Adipocyte (in vitro differentiated cells): ENCODE data around the gene MAP3K4.

Source experiments
- DNase-seq: peaks from one replicate; pipeline ENCODE4 v3.0.0-alpha.2; 2015; ENCODE audit warnings: low read depth
- H3K27me3 ChIP-seq: replicated peaks from 2 replicates; pipeline ENCODE4 v1.7.0; 2013; ENCODE audit warnings: mild to moderate bottlenecking, low read length, moderate library complexity; ENCODE audit not compliant: control insufficient read depth, insufficient read depth
- H3K36me3 ChIP-seq: 2 replicates; pipeline ENCODE4 v1.7.0; 2013; ENCODE audit warnings: low read length, mild to moderate bottlenecking, moderate library complexity; ENCODE audit not compliant: control insufficient read depth, insufficient read depth, severe bottlenecking
- H3K4me1 ChIP-seq: 2 replicates; pipeline ENCODE4 v1.7.0; 2013; ENCODE audit warnings: mild to moderate bottlenecking, low read length, moderate library complexity; ENCODE audit not compliant: control insufficient read depth, insufficient read depth
- H3K4me3 ChIP-seq: 2 replicates; pipeline ENCODE4 v1.7.0; 2013; ENCODE audit warnings: mild to moderate bottlenecking, low read length, moderate library complexity
- H3K9ac ChIP-seq: 2 replicates; pipeline ENCODE4 v1.7.0; 2013; ENCODE audit warnings: mild to moderate bottlenecking, low read length, moderate library complexity
- H3K9me3 ChIP-seq: 2 replicates; pipeline ENCODE4 v1.7.0; 2013; ENCODE audit warnings: mild to moderate bottlenecking, low read length, moderate library complexity; ENCODE audit not compliant: control insufficient read depth

Gene MAP3K4

GRCh38 chr6:161024364-161024920 is 32.9 kb downstream of the MAP3K4 start:
- Histone ChIP-seq H3K9ac (no peak overlapping the region), H3K27me3 (no peaks in the 10 kb centered on the region), H3K36me3 (no peaks in the 10 kb centered on the region), H3K4me1 (peaks cover 9% of the 10 kb centered on the region), H3K9me3 (no peaks in the 10 kb centered on the region), H3K4me3 (no peak overlapping the region)
- DNase-seq, result no peak

GRCh38 chr6:161027385-161027784 is 35.8 kb downstream of the MAP3K4 start:
- H3K4me1 ChIP-seq, result peaks cover 28% of the 10 kb centered on the region
- H3K9ac ChIP-seq, result no peak overlapping the region
- no peaks in the 10 kb centered on the region for H3K9me3 ChIP-seq
- H3K36me3 ChIP-seq, result no peaks in the 10 kb centered on the region
- no peak overlapping the region for H3K4me3 ChIP-seq
- no peaks in the 10 kb centered on the region for H3K27me3 ChIP-seq
- DNase-seq, result peak; percentile 16

GRCh38 chr6:161029195-161029809 is 37.7 kb downstream of the MAP3K4 start:
- Histone ChIP-seq H3K27me3 (no peaks in the 10 kb centered on the region), H3K9ac (no peak overlapping the region), H3K4me3 (peak overlapping the region; percentile 18), H3K36me3 (no peaks in the 10 kb centered on the region), H3K4me1 (peaks cover 23% of the 10 kb centered on the region), H3K9me3 (no peaks in the 10 kb centered on the region)
- peak; percentile 72 for DNase-seq

- Histone ChIP-seq H3K9ac (no peak overlapping the region), H3K4me1 (peaks cover 23% of the 10 kb centered on the region), H3K36me3 (no peaks in the 10 kb centered on the region), H3K27me3 (no peaks in the 10 kb centered on the region), H3K9me3 (no peaks in the 10 kb centered on the region), H3K4me3 (no peak overlapping the region)
- peak; percentile 57 for DNase-seq
Measured at GRCh38 chr6:161031721-161032495, 40.3 kb downstream of the MAP3K4 start.

- no peaks in the 10 kb centered on the region for H3K27me3 ChIP-seq
- H3K36me3 ChIP-seq, result no peaks in the 10 kb centered on the region
- H3K9me3 ChIP-seq, result no peaks in the 10 kb centered on the region
- H3K4me1 ChIP-seq, result peaks cover 31% of the 10 kb centered on the region
- H3K9ac ChIP-seq, result no peak overlapping the region
- DNase-seq, result no peak
- no peak overlapping the region for H3K4me3 ChIP-seq
Measured at GRCh38 chr6:161033667-161034066, 42.1 kb downstream of the MAP3K4 start.

GRCh38 chr6:161035182-161035980 is 43.8 kb downstream of the MAP3K4 start:
- H3K27me3 ChIP-seq, result no peaks in the 10 kb centered on the region
- no peak for DNase-seq
- no peak overlapping the region for H3K4me3 ChIP-seq
- peaks cover 27% of the 10 kb centered on the region for H3K4me1 ChIP-seq
- no peaks in the 10 kb centered on the region for H3K9me3 ChIP-seq
- H3K9ac ChIP-seq, result no peak overlapping the region
- no peaks in the 10 kb centered on the region for H3K36me3 ChIP-seq

GRCh38 chr6:161035981-161036263 is 44.4 kb downstream of the MAP3K4 start:
- Histone ChIP-seq H3K9me3 (no peaks in the 10 kb centered on the region), H3K9ac (no peak overlapping the region), H3K27me3 (no peaks in the 10 kb centered on the region), H3K4me1 (peaks cover 27% of the 10 kb centered on the region), H3K36me3 (no peaks in the 10 kb centered on the region), H3K4me3 (no peak overlapping the region)
- no peak for DNase-seq

- Histone ChIP-seq H3K36me3 (peaks cover 6% of the 10 kb centered on the region), H3K4me3 (no peak overlapping the region), H3K9me3 (no peaks in the 10 kb centered on the region), H3K4me1 (peaks cover 14% of the 10 kb centered on the region), H3K9ac (no peak overlapping the region), H3K27me3 (no peaks in the 10 kb centered on the region)
- no peak for DNase-seq
Measured at GRCh38 chr6:161037873-161038228, 46.3 kb downstream of the MAP3K4 start.

- peak overlapping the region; percentile 40 for H3K9ac ChIP-seq
- H3K9me3 ChIP-seq, result no peaks in the 10 kb centered on the region
- H3K27me3 ChIP-seq, result no peaks in the 10 kb centered on the region
- no peak overlapping the region for H3K4me3 ChIP-seq
- peaks cover 10% of the 10 kb centered on the region for H3K36me3 ChIP-seq
- peak; percentile 70 for DNase-seq
- H3K4me1 ChIP-seq, result peaks cover 14% of the 10 kb centered on the region
Measured at GRCh38 chr6:161038229-161039031, 46.9 kb downstream of the MAP3K4 start.

GRCh38 chr6:161041274-161041673 is 49.7 kb downstream of the MAP3K4 start:
- H3K4me3 ChIP-seq, result no peak overlapping the region
- peaks cover 14% of the 10 kb centered on the region for H3K4me1 ChIP-seq
- H3K36me3 ChIP-seq, result peaks cover 10% of the 10 kb centered on the region
- no peak overlapping the region for H3K9ac ChIP-seq
- no peaks in the 10 kb centered on the region for H3K27me3 ChIP-seq
- DNase-seq, result no peak
- no peaks in the 10 kb centered on the region for H3K9me3 ChIP-seq
